HepG2 (cell line): Measurements from ENCODE around the gene ZNF334. TPM values are rescaled to one million over a fixed set of nuclear protein-coding genes. Genes with fewer than 3 reads are reported as not detected.
A peak's percentile ranks its signal among the peaks of the same experiment; 100 is the strongest.

ENCODE experiments used
- CCDC6 ChIP-seq: sonication (generic); formaldehyde crosslinking; IDR thresholded peaks from 2 replicates; pipeline ENCODE4 v1.8.1; 2022; ENCODE audit warnings: mild to moderate bottlenecking, missing genetic modification reagents, moderate library complexity
- ELF3 ChIP-seq: IDR thresholded peaks from 2 replicates; pipeline ENCODE4 v1.6.1; 2016; ENCODE audit warnings: missing genetic modification reagents, missing compliant biosample characterization
- FOXM1 ChIP-seq: sonication (generic); formaldehyde crosslinking; IDR thresholded peaks from 2 replicates; pipeline ENCODE4 v1.5.0; 2020; ENCODE audit warnings: missing genetic modification reagents
- FOXO1 ChIP-seq: sonication (generic); formaldehyde crosslinking; IDR thresholded peaks from 2 replicates; pipeline ENCODE4 v1.4.0; 2020; ENCODE audit warnings: missing genetic modification reagents
- GATAD2A ChIP-seq: IDR thresholded peaks from 2 replicates; pipeline ENCODE4 v1.6.1; 2016
- HOXA9 ChIP-seq: sonication (generic); formaldehyde crosslinking; IDR thresholded peaks from 2 replicates; pipeline ENCODE4 v1.8.1; 2022; ENCODE audit warnings: missing genetic modification reagents, mild to moderate bottlenecking, moderate library complexity, borderline replicate concordance
- KDM3A ChIP-seq: IDR thresholded peaks from 2 replicates; pipeline ENCODE4 v1.6.1; 2018; ENCODE audit warnings: low read depth, missing compliant biosample characterization
- PCBP2 ChIP-seq: fragments of 200-400 bp; formaldehyde crosslinking; optimal IDR thresholded peaks from 2 replicates; pipeline ENCODE3; 2018; ENCODE audit warnings: low read length, low read depth; ENCODE audit not compliant: poor library complexity, severe bottlenecking
- POGK ChIP-seq: sonication (generic); formaldehyde crosslinking; conservative IDR thresholded peaks from 2 replicates; pipeline ENCODE4 v1.8.0; 2022; ENCODE audit warnings: mild to moderate bottlenecking, moderate library complexity, missing genetic modification reagents
- RFXANK ChIP-seq: IDR thresholded peaks from 2 replicates; pipeline ENCODE4 v1.6.1; 2016
- TBX2 ChIP-seq: sonication (generic); formaldehyde crosslinking; IDR thresholded peaks from 2 replicates; pipeline ENCODE4 v1.5.0; 2020; ENCODE audit warnings: missing genetic modification reagents, mild to moderate bottlenecking, borderline replicate concordance
- TFE3 ChIP-seq: IDR thresholded peaks from 2 replicates; pipeline ENCODE4 v1.6.1; 2016
- XRCC5 ChIP-seq: fragments of 200-400 bp; formaldehyde crosslinking; optimal IDR thresholded peaks from 2 replicates; pipeline ENCODE3; 2017; ENCODE audit warnings: mild to moderate bottlenecking, low read length
- YY1 ChIP-seq: IDR thresholded peaks from 2 replicates; pipeline ENCODE4 v1.6.1; 2011; ENCODE audit warnings: low read length, low read depth, moderate library complexity, mild to moderate bottlenecking; ENCODE audit not compliant: insufficient read depth, insufficient replicate concordance
- ZBTB7A ChIP-seq: sonication (generic); formaldehyde crosslinking; IDR thresholded peaks from 2 replicates; pipeline ENCODE4 v1.8.0; 2022; ENCODE audit warnings: mild to moderate bottlenecking, missing genetic modification reagents
- ZFP91 ChIP-seq: sonication (generic); formaldehyde crosslinking; IDR thresholded peaks from 2 replicates; pipeline ENCODE4 v1.9.0; 2022; ENCODE audit warnings: missing genetic modification reagents, mild to moderate bottlenecking, borderline replicate concordance
- ZFX ChIP-seq: sonication (generic); formaldehyde crosslinking; IDR thresholded peaks from 2 replicates; pipeline ENCODE4 v1.4.0; 2020; ENCODE audit warnings: mild to moderate bottlenecking, low read depth, missing genetic modification reagents, moderate library complexity
- ZFY ChIP-seq: sonication (generic); formaldehyde crosslinking; IDR thresholded peaks from 2 replicates; pipeline ENCODE4 v1.4.0; 2020; ENCODE audit warnings: missing genetic modification reagents
- ZIK1 ChIP-seq: sonication (generic); formaldehyde crosslinking; IDR thresholded peaks from 2 replicates; pipeline ENCODE4 v1.5.0; 2020; ENCODE audit warnings: mild to moderate bottlenecking, low read depth, missing genetic modification reagents, borderline replicate concordance
- ZKSCAN5 ChIP-seq: sonication (generic); formaldehyde crosslinking; IDR thresholded peaks from 2 replicates; pipeline ENCODE4 v1.5.1; 2020; ENCODE audit warnings: mild to moderate bottlenecking, missing genetic modification reagents
- ZMYM4 ChIP-seq: sonication (generic); formaldehyde crosslinking; IDR thresholded peaks from 2 replicates; pipeline ENCODE4 v1.8.1; 2023; ENCODE audit warnings: mild to moderate bottlenecking, missing genetic modification reagents
- ZNF143 ChIP-seq: sonication (generic); formaldehyde crosslinking; IDR thresholded peaks from 2 replicates; pipeline ENCODE4 v1.4.0; 2020; ENCODE audit warnings: missing genetic modification reagents
- ZNF556 ChIP-seq: sonication (generic); formaldehyde crosslinking; IDR thresholded peaks from 2 replicates; pipeline ENCODE4 v1.4.0; 2020; ENCODE audit warnings: mild to moderate bottlenecking, missing genetic modification reagents, borderline replicate concordance
- ZNF644 ChIP-seq: IDR thresholded peaks from 2 replicates; pipeline ENCODE4 v1.6.1; 2016; ENCODE audit warnings: low read depth
- ZSCAN25 ChIP-seq: sonication (generic); formaldehyde crosslinking; IDR thresholded peaks from 2 replicates; pipeline ENCODE4 v1.8.0; 2022; ENCODE audit warnings: mild to moderate bottlenecking, missing genetic modification reagents
- polyA plus RNA-seq, 8 experiments: library from polyadenylated mRNA; depleted of rRNA in 3 of 8; stranded (reverse) in 7 of 8; unstranded in 1 of 8; fragments of >200 nt; fragmentation: Illumina TruSeq in 4 of 8; extraction: Trizol in 4 of 8; gene quantifications; 2 replicates each; pipeline versions ENCODE4 v1.2.1 to v1.2.3, GENCODE V29; 2011 to 2016; ENCODE audit warnings: low read depth in 4 of 8, missing spikeins in 1 of 8, mixed read lengths in 1 of 8; ENCODE audit not compliant: insufficient read depth in 1 of 8
- total RNA-seq, 5 experiments: library from RNA; depleted of rRNA; stranded (reverse); fragments of >200 nt; fragmentation: Illumina TruSeq; extraction: Trizol; gene quantifications; 2 replicates each; pipeline ENCODE4 v1.2.3, GENCODE V29; 2016; ENCODE audit warnings: low read depth in 1 of 5

The ZNF334 gene
- total and polyA plus RNA-seq, 2 of the 13 experiments (the other 11 are each of a cell fraction or from before 2014, with no cell fraction given) = 4.8 to 7.8 TPM

GRCh38 chr20:46520976-46521579, 7.7 kb upstream of the ZNF334 start (continued):
- TF ChIP-seq TFE3 (CRISPR knock-in tag) (no peak), FOXM1 (CRISPR knock-in tag) (no peak), FOXO1 (peak; percentile 86), TBX2 (CRISPR knock-in tag) (no peak), YY1 (peak; percentile 14), ZFY (CRISPR knock-in tag) (peak; percentile 48; the same call in 1 of the 2 replicates), GATAD2A (CRISPR knock-in tag) (peak; percentile 64; the same call in 1 of the 2 replicates), ZFX (CRISPR knock-in tag) (peak; percentile 67; the same call in 1 of the 2 replicates), XRCC5 (peak; percentile 88), ZKSCAN5 (CRISPR knock-in tag) (no peak), HOXA9 (no peak), RFXANK (CRISPR knock-in tag) (no peak), ZFP91 (CRISPR knock-in tag) (peak; percentile 56; the same call in 1 of the 2 replicates), ZNF143 (CRISPR knock-in tag) (no peak), ZIK1 (CRISPR knock-in tag) (no peak), POGK (CRISPR knock-in tag) (no peak), ZNF644 (no peak), ZMYM4 (CRISPR knock-in tag) (peak; percentile 66; the same call in 1 of the 2 replicates), ZBTB7A (CRISPR knock-in tag) (0 out of 2 replicates have a peak, but pooled peaks have one; percentile 32), ZSCAN25 (peak; percentile 87; the same call in 1 of the 2 replicates), PCBP2 (peak; percentile 93), KDM3A (CRISPR knock-in tag) (peak; percentile 31; the same call in 1 of the 2 replicates), CCDC6 (CRISPR knock-in tag) (peak; percentile 66; the same call in 1 of the 2 replicates), ZNF556 (CRISPR knock-in tag) (peak; percentile 28; the same call in 1 of the 2 replicates), ELF3 (CRISPR knock-in tag) (peak; percentile 53; the same call in 1 of the 2 replicates)
